Endothelial cell (in vitro differentiated cells): ENCODE measurements around the gene CHEK2. TPM values are rescaled to one million over a fixed set of nuclear protein-coding genes. Genes with fewer than 3 reads are reported as not detected.
"Not testable (repeated sequence)": the region's sequence is repeated elsewhere in the genome, so short reads cannot be mapped to it uniquely, and the experiment has no call there.

ENCODE experiments used
- DNase-seq: peaks from one replicate; pipeline ENCODE4 v3.0.0; 2021; ENCODE audit warnings: low spot score
- H3K27ac Mint-ChIP-seq: one replicate; pipeline ENCODE4 v1.8.0; 2021; ENCODE audit warnings: mixed read lengths, inconsistent platforms; ENCODE audit not compliant: unreplicated experiment
- H3K27me3 Mint-ChIP-seq: one replicate; pipeline ENCODE4 v1.8.0; 2021; ENCODE audit warnings: mild to moderate bottlenecking, moderate library complexity, mixed read lengths, inconsistent platforms; ENCODE audit not compliant: unreplicated experiment
- H3K36me3 Mint-ChIP-seq: one replicate; pipeline ENCODE4 v1.8.0; 2021; ENCODE audit warnings: mild to moderate bottlenecking, low read depth, mixed read lengths, inconsistent platforms; ENCODE audit not compliant: unreplicated experiment
- H3K4me1 Mint-ChIP-seq: one replicate; pipeline ENCODE4 v1.8.0; 2021; ENCODE audit warnings: mild to moderate bottlenecking, mixed read lengths, inconsistent platforms; ENCODE audit not compliant: unreplicated experiment
- H3K4me3 Mint-ChIP-seq: one replicate; pipeline ENCODE4 v1.8.0; 2021; ENCODE audit warnings: mild to moderate bottlenecking, mixed read lengths, inconsistent platforms; ENCODE audit not compliant: unreplicated experiment
- H3K9me3 Mint-ChIP-seq: one replicate; pipeline ENCODE4 v1.8.0; 2021; ENCODE audit warnings: mixed read lengths, inconsistent platforms; ENCODE audit not compliant: unreplicated experiment
- CTCF ChIP-seq: fragments of 200-600 bp; sonication (generic); IDR thresholded peaks from one replicate; pipeline ENCODE4 v1.5.0; 2021; ENCODE audit warnings: antibody characterized with exemption; ENCODE audit not compliant: unreplicated experiment
- total RNA-seq: library from RNA; stranded (reverse); fragmentation: NEBNext Ultra II Directional; extraction: Animal tissue kit (Norgen Biotek cat#: 25700); gene quantifications from one replicate; pipeline ENCODE4 v1.2.1, GENCODE V29; 2021; ENCODE audit not compliant: unreplicated experiment

Gene CHEK2
- total RNA-seq, 1 donor from 2014 or later: 11.2 TPM

GRCh38 chr22:28761449-28761755 is 19.8 kb upstream of the CHEK2 start:
- Mint-ChIP-seq H3K36me3 (peaks cover 3% of the 10 kb centered on the region), H3K27ac (no peak overlapping the region)

GRCh38 chr22:28759861-28760560 is 18.4 kb upstream of the CHEK2 start:
- no peak overlapping the region for H3K27ac Mint-ChIP-seq
- H3K9me3 Mint-ChIP-seq: no peaks in the 10 kb centered on the region
- H3K4me1 Mint-ChIP-seq: peaks cover 9% of the 10 kb centered on the region
- no peak for DNase-seq
- H3K36me3 Mint-ChIP-seq: peaks cover 3% of the 10 kb centered on the region
- no peaks in the 10 kb centered on the region for H3K27me3 Mint-ChIP-seq
- no peak for TF ChIP-seq CTCF
- no peak overlapping the region for H3K4me3 Mint-ChIP-seq

More at GRCh38 chr22:28761449-28761755, 19.8 kb upstream of the CHEK2 start:
- no peaks in the 10 kb centered on the region for H3K9me3 Mint-ChIP-seq
- H3K4me1 Mint-ChIP-seq: peaks cover 9% of the 10 kb centered on the region
- TF ChIP-seq CTCF: no peak
- H3K4me3 Mint-ChIP-seq: no peak overlapping the region
- DNase-seq: no peak
- H3K27me3 Mint-ChIP-seq: no peaks in the 10 kb centered on the region

DNA sequence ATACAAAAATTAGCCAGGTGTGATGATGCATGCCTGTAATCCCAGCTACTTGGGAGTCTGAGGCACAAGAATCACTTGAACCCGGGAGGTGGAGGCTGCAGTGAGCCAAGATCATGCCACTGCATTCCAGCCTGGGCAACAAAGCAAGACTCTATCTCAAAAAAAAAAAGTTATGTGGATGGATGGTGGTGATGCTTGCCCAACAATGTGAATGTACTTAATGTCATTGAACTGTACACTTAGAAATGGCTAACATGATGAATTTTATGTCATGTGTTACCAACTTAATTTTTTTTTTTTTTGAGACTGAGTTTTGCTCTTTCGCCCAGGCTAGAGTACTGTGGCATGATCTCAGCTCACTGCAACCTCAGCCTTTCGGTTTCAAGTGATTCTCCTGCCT is 12.9 kb upstream of the CHEK2 start:
- not testable (repeated sequence) for H3K36me3 Mint-ChIP-seq, DNase-seq, H3K9me3 Mint-ChIP-seq, H3K27me3 Mint-ChIP-seq, H3K4me3 Mint-ChIP-seq, H3K4me1 Mint-ChIP-seq, H3K27ac Mint-ChIP-seq

GRCh38 chr22:28750471-28750881 is 8.9 kb upstream of the CHEK2 start:
- no peak for DNase-seq
- H3K27ac Mint-ChIP-seq: no peak overlapping the region
- peaks cover 12% of the 10 kb centered on the region for H3K36me3 Mint-ChIP-seq
- TF ChIP-seq CTCF: no peak
- H3K4me3 Mint-ChIP-seq: no peak overlapping the region
- H3K4me1 Mint-ChIP-seq: no peaks in the 10 kb centered on the region
- H3K27me3 Mint-ChIP-seq: peaks cover 2% of the 10 kb centered on the region
- no peaks in the 10 kb centered on the region for H3K9me3 Mint-ChIP-seq

DNA sequence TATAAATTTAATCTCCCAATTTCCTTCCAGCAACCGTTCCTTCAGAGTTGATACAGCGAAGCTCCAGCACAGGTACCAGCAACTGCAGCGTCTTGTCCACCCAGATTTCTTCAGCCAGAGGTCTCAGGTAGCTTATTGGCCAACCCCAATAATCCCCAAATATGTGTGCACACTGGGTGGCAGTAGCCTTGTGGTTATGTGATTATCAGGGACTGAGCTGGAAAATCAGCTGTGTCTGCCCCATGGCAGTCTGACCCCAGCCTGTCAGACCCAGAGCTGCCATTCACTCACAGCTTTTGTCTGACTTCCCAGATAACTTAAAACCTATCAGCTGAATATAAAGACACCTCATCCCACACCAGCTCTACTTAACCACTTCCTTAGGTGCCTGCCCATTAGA is 2.2 kb upstream of the CHEK2 start:
- TF ChIP-seq CTCF: no peak
- Mint-ChIP-seq H3K36me3 (peaks cover 12% of the 10 kb centered on the region), H3K4me3 (no peak overlapping the region), H3K9me3 (no peaks in the 10 kb centered on the region), H3K27me3 (peaks cover 8% of the 10 kb centered on the region), H3K4me1 (peaks cover 20% of the 10 kb centered on the region), H3K27ac (no peak overlapping the region)
- no peak for DNase-seq
